Endothelial cell of umbilical vein (primary cell): ENCODE data around the gene KIF6. TPM values are rescaled to one million over a fixed set of nuclear protein-coding genes. Genes with fewer than 3 reads are reported as not detected.

Experiments used
- BruUV-seq: library from RNA; stranded (reverse); fragments of 400-500 nt; replicated peaks from 2 replicates; lab custom pipeline; 2021; lab: Mats Ljungman, UMichigan
- CTCF ChIA-PET: fragments of 300-600, 350-600 bp; sonication (Branson Sonifier 250); formaldehyde crosslinking; loops from one replicate; lab custom pipeline; 2021; ENCODE audit warnings: antibody characterized with exemption, inconsistent platforms; lab: Charles Lee
- POLR2A ChIA-PET: fragments of 300-600, 350-600 bp; sonication (Branson Sonifier 250); formaldehyde crosslinking; loops from one replicate; lab custom pipeline; 2021; ENCODE audit warnings: antibody characterized with exemption, inconsistent platforms; lab: Charles Lee
- DNase-seq: peaks from one replicate; pipeline ENCODE4 v3.0.0-alpha.2; 2011; ENCODE audit warnings: low read depth, low spot score
- FAIRE-seq: peaks from 2 replicates; lab custom pipeline; 2011; peaks lifted over from hg19 to GRCh38; lab: Jason Lieb, UNC
- H2AFZ ChIP-seq: 2 replicates; pipeline ENCODE4 v1.6.0; 2012; ENCODE audit warnings: low read depth, low read length, control low read depth, inconsistent platforms
- H3K27ac ChIP-seq: 2 replicates; pipeline ENCODE4 v1.5.1; 2011; ENCODE audit warnings: low read depth, mild to moderate bottlenecking, control low read depth, low read length, moderate library complexity; ENCODE audit not compliant: insufficient read depth
- H3K27me3 ChIP-seq, 2 experiments: 2 replicates each; pipeline versions ENCODE4 v1.6.0 to v1.6.1; 2011; ENCODE audit warnings: low read length in 2 of 2, mixed read lengths in 1 of 2; ENCODE audit not compliant: control insufficient read depth in 2 of 2, insufficient read depth in 2 of 2
- H3K36me3 ChIP-seq, 2 experiments: 2 replicates in 1 of 2; 3 replicates in 1 of 2; pipeline ENCODE4 v1.5.1; 2011; ENCODE audit warnings: low read length in 2 of 2, mild to moderate bottlenecking in 1 of 2, moderate library complexity in 1 of 2; ENCODE audit not compliant: control insufficient read depth in 2 of 2, insufficient read depth in 2 of 2; ENCODE audit errors: extremely low read depth in 1 of 2
- H3K4me1 ChIP-seq: 3 replicates; pipeline ENCODE4 v1.5.1; 2011; ENCODE audit warnings: mild to moderate bottlenecking, low read length; ENCODE audit not compliant: control insufficient read depth, insufficient read depth; ENCODE audit errors: extremely low read depth
- H3K4me2 ChIP-seq: 2 replicates; pipeline ENCODE4 v1.6.1; 2011; ENCODE audit warnings: low read length, control low read depth, mixed read lengths; ENCODE audit not compliant: insufficient read depth
- H3K4me3 ChIP-seq, 3 experiments: fragments of 200-600 bp in 1 of 3; sonication (generic), shearing (Covaris generic) in 1 of 3; replicated peaks in 1 of 3; 2 replicates each; pipeline ENCODE4 v1.5.1; 2011 to 2016; ENCODE audit warnings: control low read depth in 3 of 3, low read length in 3 of 3, mild to moderate bottlenecking in 2 of 3, inconsistent platforms in 1 of 3, low read depth in 1 of 3, moderate library complexity in 1 of 3; ENCODE audit not compliant: insufficient read depth in 1 of 3
- H3K79me2 ChIP-seq: 2 replicates; pipeline ENCODE4 v1.6.0; 2012; ENCODE audit warnings: low read length, inconsistent platforms; ENCODE audit not compliant: control insufficient read depth, insufficient read depth
- H3K9ac ChIP-seq: replicated peaks from 2 replicates; pipeline ENCODE3; 2011; ENCODE audit warnings: low read length, control low read depth; ENCODE audit not compliant: insufficient read depth; ENCODE audit errors: extremely low read depth
- H3K9me1 ChIP-seq: replicated peaks from 3 replicates; pipeline ENCODE4 v1.6.0; 2011; ENCODE audit warnings: mild to moderate bottlenecking, low read length; ENCODE audit not compliant: control insufficient read depth, insufficient read depth; ENCODE audit errors: extremely low read depth
- H3K9me3 ChIP-seq: replicated peaks from 2 replicates; pipeline ENCODE4 v1.5.1; 2012; ENCODE audit warnings: low read length, inconsistent platforms; ENCODE audit not compliant: control insufficient read depth, insufficient read depth
- H4K20me1 ChIP-seq: replicated peaks from 2 replicates; pipeline ENCODE3; 2011; ENCODE audit warnings: mild to moderate bottlenecking, low read length; ENCODE audit not compliant: control insufficient read depth, insufficient read depth; ENCODE audit errors: extremely low read depth
- EZH2 ChIP-seq: IDR thresholded peaks from 2 replicates; pipeline ENCODE4 v1.6.1; 2012; ENCODE audit warnings: borderline replicate concordance, low read depth, mild to moderate bottlenecking, moderate library complexity, low read length, inconsistent platforms; ENCODE audit not compliant: severe bottlenecking
- FOS ChIP-seq: IDR thresholded peaks from 2 replicates; pipeline ENCODE4 v1.6.1; 2011; ENCODE audit warnings: mild to moderate bottlenecking, low read length, moderate library complexity, borderline replicate concordance; ENCODE audit not compliant: insufficient read depth
- GATA2 ChIP-seq: IDR thresholded peaks from 2 replicates; pipeline ENCODE4 v1.7.0; 2011; ENCODE audit warnings: low read depth, mild to moderate bottlenecking, moderate library complexity, mixed read lengths, low read length; ENCODE audit not compliant: insufficient read length, insufficient read depth
- JUN ChIP-seq: IDR thresholded peaks from 2 replicates; pipeline ENCODE4 v1.6.1; 2011; ENCODE audit warnings: borderline replicate concordance, low read depth; ENCODE audit not compliant: insufficient read length, insufficient read depth
- MYC ChIP-seq: IDR thresholded peaks from one replicate; pipeline ENCODE4 v1.6.1; 2011; ENCODE audit warnings: mild to moderate bottlenecking, low read depth, low read length
- POLR2A ChIP-seq: IDR thresholded peaks from 2 replicates; pipeline ENCODE4 v1.6.1; 2012; ENCODE audit warnings: low read depth, mild to moderate bottlenecking, control low read depth, low read length
- POLR2AphosphoS5 ChIP-seq: IDR thresholded peaks from 2 replicates; pipeline ENCODE4 v1.6.1; 2012; ENCODE audit warnings: low read depth, mild to moderate bottlenecking, control low read depth, low read length, moderate library complexity; ENCODE audit not compliant: insufficient read depth
- dilution Hi-C: fragments of 300-500 bp; cut with MboI; formaldehyde crosslinking; loops from one replicate; pipeline ENCODE4 v1.15.0; 2019; ENCODE audit warnings: low sequenced_read_pairs; ENCODE audit not compliant: extremely low pct_ligation_motif_present
- intact Hi-C: fragments of 100-400 bp; cut with micrococcal nuclease; formaldehyde crosslinking; loops from one replicate; pipeline ENCODE4 v1.10.0; 2022
- polyA plus RNA-seq, 4 experiments: library from polyadenylated mRNA; depleted of rRNA in 3 of 4; stranded (reverse) in 3 of 4; unstranded in 1 of 4; fragments of >200 nt; gene quantifications; 2 replicates each; pipeline versions ENCODE4 v1.2.1 to v1.2.3, GENCODE V29; 2011 to 2012; ENCODE audit warnings: missing spikeins in 1 of 4
- total RNA-seq: library from RNA; stranded (reverse); gene quantifications from 2 replicates; pipeline ENCODE4 v1.2.3, GENCODE V29; 2021
- TF ChIP-seq, protein P1 (sequence below): IDR thresholded peaks from 2 replicates; pipeline ENCODE4 v1.6.1; 2011; ENCODE audit not compliant: insufficient read depth, insufficient read length
- TF ChIP-seq, protein P2 (sequence below), 2 donors: IDR thresholded peaks; 1 replicate in 1 of 2; 2 replicates in 1 of 2; pipeline ENCODE4 v1.5.1; 2011; ENCODE audit warnings: low read length in 2 of 2, mild to moderate bottlenecking in 2 of 2, moderate library complexity in 2 of 2, control low read depth in 1 of 2, inconsistent platforms in 1 of 2, low read depth in 1 of 2; ENCODE audit not compliant: insufficient read depth in 1 of 2; ENCODE audit errors: extremely low read depth in 1 of 2

KIF6 gene
- total and polyA plus RNA-seq, 2 donors (not counting 3 experiments of a cell fraction or from before 2014, with no cell fraction given), result not detected

DNA sequence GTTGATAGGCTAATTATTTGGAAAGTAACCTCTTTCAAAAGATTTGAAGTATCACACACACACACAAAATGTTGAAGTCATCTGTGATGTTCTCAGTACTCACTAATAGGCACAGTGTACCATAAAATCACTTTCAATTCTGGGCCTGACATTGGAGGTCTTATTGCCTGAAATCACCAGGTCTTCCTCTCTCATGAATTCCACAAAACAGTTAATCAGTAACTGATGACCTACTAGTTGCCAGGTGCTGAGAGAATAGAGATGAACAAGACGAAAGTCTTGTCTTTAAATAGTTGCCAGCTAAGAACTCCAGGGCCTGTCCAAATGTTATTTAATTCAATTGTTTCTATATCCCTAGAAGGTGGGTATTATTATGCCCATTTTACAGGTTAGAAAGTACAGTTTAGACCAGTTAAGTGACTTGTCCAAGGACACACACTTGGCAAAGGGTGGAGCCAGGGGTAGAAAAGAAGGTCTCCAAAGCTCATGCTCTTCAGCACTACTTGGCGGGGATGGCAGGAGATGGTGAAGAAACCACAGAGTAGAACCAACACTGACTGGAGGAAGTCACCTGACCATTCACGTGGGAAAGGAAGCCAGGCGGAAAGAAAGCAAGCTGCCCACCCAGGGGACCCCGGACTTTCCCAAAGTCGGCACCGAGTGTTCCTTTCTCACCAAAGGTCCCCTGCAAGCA is 116.4 kb downstream of the KIF6 start:
- DNase-seq (no peak), FAIRE-seq (no peak)
- H3K27ac ChIP-seq, result no peak overlapping the region
- H4K20me1 ChIP-seq, result no peaks in the 10 kb centered on the region
- no TSS peak for BruUV-seq
- H3K9ac ChIP-seq, result no peak overlapping the region
- dilution Hi-C loops, result no loop called here
- H3K27me3 ChIP-seq, result no peaks in the 10 kb centered on the region
- H3K9me3 ChIP-seq, result no peaks in the 10 kb centered on the region
- CTCF ChIA-PET, result no interaction called here
- H3K4me1 ChIP-seq, result no peaks in the 10 kb centered on the region
- H3K4me2 ChIP-seq, result no peak overlapping the region
- no peaks in the 10 kb centered on the region for H3K9me1 ChIP-seq
- TF ChIP-seq FOS (no peak), EZH2 (no peak), JUN (no peak), POLR2A (no peak), GATA2 (no peak), POLR2AphosphoS5 (no peak), MYC (no peak)
- TF ChIP-seq, protein P1, sequence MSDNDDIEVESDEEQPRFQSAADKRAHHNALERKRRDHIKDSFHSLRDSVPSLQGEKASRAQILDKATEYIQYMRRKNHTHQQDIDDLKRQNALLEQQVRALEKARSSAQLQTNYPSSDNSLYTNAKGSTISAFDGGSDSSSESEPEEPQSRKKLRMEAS, result no peak
- TF ChIP-seq, protein P2, sequence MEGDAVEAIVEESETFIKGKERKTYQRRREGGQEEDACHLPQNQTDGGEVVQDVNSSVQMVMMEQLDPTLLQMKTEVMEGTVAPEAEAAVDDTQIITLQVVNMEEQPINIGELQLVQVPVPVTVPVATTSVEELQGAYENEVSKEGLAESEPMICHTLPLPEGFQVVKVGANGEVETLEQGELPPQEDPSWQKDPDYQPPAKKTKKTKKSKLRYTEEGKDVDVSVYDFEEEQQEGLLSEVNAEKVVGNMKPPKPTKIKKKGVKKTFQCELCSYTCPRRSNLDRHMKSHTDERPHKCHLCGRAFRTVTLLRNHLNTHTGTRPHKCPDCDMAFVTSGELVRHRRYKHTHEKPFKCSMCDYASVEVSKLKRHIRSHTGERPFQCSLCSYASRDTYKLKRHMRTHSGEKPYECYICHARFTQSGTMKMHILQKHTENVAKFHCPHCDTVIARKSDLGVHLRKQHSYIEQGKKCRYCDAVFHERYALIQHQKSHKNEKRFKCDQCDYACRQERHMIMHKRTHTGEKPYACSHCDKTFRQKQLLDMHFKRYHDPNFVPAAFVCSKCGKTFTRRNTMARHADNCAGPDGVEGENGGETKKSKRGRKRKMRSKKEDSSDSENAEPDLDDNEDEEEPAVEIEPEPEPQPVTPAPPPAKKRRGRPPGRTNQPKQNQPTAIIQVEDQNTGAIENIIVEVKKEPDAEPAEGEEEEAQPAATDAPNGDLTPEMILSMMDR (IDR thresholded peaks at IDR 0.05; ENCODE audit: extremely low read depth in 1 of 2, insufficient read depth in 1 of 2, low read depth in 1 of 2, low read length in 2 of 2), result no peak
- no peaks in the 10 kb centered on the region for H3K79me2 ChIP-seq
- no peak overlapping the region for H3K4me3 ChIP-seq
- no peaks in the 10 kb centered on the region for H3K36me3 ChIP-seq
- intact Hi-C loops, result no loop called here
- POLR2A ChIA-PET, result no interaction called here
- no peak overlapping the region for H2AFZ ChIP-seq
